ENCODE measurements around the gene NLGN1.

DNA sequence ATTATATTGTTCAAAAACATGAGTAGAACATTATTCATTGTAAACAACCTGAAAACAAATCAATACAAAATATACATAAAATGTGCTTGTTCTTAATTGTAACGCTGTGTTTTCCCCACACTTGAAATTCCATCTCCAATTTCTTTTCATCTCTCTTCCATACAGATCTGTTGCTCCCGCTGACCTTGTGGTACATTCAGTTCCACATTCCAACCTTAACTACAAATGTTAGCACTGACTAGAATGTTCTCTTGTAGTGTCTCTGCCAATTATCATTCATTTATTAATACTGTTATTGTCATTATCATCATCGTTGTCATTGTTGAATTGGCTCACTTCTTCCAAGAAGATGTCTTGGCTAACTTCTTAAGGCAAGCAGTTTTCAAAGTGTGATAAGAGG is 65.7 kb downstream of the NLGN1 start:
- TF ChIP-seq, protein P1, sequence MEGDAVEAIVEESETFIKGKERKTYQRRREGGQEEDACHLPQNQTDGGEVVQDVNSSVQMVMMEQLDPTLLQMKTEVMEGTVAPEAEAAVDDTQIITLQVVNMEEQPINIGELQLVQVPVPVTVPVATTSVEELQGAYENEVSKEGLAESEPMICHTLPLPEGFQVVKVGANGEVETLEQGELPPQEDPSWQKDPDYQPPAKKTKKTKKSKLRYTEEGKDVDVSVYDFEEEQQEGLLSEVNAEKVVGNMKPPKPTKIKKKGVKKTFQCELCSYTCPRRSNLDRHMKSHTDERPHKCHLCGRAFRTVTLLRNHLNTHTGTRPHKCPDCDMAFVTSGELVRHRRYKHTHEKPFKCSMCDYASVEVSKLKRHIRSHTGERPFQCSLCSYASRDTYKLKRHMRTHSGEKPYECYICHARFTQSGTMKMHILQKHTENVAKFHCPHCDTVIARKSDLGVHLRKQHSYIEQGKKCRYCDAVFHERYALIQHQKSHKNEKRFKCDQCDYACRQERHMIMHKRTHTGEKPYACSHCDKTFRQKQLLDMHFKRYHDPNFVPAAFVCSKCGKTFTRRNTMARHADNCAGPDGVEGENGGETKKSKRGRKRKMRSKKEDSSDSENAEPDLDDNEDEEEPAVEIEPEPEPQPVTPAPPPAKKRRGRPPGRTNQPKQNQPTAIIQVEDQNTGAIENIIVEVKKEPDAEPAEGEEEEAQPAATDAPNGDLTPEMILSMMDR (IDR thresholded peaks at IDR 0.05): no peak
- TF ChIP-seq POLR2A (IDR thresholded peaks at IDR 0.05): no peak
